Stimulated activated CD4-positive, alpha-beta T cell treated with anti-CD3 and anti-CD28 coated beads, TNF-alpha, amount 100 ng/mL, for 4 hours (primary cell): ENCODE results near the gene NBPF9.
"Not testable (repeated sequence)": the region's sequence is repeated elsewhere in the genome, so short reads cannot be mapped to it uniquely, and the experiment has no call there.

Experiments used
- DNase-seq, 3 experiments: peaks; one replicate each; pipeline ENCODE4 v3.0.0-alpha.2; 2020; ENCODE audit warnings: low read depth in 3 of 3

Gene NBPF9

DNA sequence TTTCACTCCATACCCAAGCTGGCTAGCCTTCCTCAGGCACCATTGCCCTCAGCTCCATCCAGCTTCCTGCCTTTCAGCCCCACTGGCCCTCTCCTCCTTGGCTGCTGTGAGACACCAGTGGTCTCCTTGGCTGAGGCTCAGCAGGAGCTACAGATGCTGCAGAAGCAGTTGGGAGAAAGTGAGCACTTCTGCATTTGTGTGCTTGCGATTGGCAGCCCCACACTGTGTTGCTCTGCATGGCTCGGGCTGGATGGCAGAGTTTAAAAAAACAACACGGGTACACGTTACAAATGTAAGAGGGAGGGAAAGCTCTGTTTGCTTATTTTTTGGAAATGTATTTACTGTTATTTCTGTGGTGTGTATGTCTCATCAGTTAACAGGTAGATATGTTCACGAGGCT is 90.8 kb downstream of the NBPF9 start:
- DNase-seq = not testable (repeated sequence)

- DNase-seq = not testable (repeated sequence)
Measured at GRCh38 chr1:149009761-149010160, 93.6 kb downstream of the NBPF9 start.

GRCh38 chr1:149008769-149009168 is 94.6 kb downstream of the NBPF9 start:
- not testable (repeated sequence) for DNase-seq

DNA sequence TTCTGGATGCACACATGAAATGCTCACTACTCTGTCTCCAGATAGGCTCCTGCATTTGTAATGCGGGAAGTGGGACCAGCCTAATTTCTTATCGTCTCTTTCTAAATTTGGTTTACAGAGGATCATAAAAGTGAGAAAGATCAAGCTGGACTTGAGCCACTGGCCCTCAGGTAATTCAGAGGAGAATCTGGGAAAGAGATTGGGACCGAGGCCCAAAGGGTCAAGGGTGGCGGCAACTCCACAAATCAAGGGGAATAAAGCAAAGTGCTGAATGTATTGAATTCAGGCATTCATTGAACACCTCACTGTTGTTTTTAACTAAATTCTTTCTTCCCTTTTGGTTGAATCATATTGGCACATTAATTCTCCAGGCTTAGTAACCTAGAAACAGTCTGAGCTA is 95.0 kb downstream of the NBPF9 start:
- not testable (repeated sequence) for DNase-seq
